ENCODE measurements around the gene PSMD9.

DNA sequence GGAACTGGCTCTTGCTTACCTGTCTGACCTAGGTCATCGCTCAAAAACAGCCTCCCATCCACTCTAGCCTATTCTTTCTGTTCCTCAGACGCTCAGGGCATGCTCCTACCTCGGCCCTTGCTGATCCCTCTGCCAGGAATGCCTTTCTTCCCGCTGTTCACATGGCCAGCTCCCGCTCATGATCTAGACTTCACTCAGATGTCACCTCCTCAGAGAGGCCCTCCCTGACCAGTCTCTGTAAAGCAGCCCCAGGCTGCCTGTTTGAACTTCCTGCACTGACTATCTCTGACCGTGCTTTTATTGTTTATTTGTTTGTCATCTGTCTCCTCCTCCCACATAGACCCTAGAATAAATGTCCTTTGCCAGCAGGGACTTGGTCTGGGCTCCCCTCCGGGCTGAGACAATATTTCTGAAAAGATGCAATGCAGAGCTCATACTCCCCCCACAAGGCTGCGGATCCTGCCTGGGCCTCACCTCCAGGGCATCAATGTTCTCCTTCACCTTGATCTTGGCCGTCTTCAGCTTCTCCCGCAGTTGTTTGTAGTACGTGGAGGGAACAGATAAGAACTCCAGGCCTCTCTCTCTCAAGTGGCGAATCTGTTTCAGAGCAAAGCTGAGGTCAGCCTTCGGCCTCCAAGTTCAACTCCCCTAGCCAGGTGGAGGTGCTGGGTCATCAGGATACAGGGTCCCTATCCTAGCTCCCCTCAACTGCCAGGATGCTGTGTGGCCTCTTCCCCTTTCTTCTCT is 45.2 kb upstream of the PSMD9 start:
- no peak for TF ChIP-seq EZH2 (IDR thresholded peaks at IDR 0.05; ENCODE audit: low read length, unreplicated experiment)
- no peak for TF ChIP-seq EZH2phosphoT487 (IDR thresholded peaks at IDR 0.05; ENCODE audit: borderline replicate concordance, low read length)
- TF ChIP-seq, protein P1, sequence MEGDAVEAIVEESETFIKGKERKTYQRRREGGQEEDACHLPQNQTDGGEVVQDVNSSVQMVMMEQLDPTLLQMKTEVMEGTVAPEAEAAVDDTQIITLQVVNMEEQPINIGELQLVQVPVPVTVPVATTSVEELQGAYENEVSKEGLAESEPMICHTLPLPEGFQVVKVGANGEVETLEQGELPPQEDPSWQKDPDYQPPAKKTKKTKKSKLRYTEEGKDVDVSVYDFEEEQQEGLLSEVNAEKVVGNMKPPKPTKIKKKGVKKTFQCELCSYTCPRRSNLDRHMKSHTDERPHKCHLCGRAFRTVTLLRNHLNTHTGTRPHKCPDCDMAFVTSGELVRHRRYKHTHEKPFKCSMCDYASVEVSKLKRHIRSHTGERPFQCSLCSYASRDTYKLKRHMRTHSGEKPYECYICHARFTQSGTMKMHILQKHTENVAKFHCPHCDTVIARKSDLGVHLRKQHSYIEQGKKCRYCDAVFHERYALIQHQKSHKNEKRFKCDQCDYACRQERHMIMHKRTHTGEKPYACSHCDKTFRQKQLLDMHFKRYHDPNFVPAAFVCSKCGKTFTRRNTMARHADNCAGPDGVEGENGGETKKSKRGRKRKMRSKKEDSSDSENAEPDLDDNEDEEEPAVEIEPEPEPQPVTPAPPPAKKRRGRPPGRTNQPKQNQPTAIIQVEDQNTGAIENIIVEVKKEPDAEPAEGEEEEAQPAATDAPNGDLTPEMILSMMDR (conservative IDR thresholded peaks at IDR 0.05; ENCODE audit: low read depth, low read length): no peak
